ENCODE measurements around the gene INPP5D.

DNA sequence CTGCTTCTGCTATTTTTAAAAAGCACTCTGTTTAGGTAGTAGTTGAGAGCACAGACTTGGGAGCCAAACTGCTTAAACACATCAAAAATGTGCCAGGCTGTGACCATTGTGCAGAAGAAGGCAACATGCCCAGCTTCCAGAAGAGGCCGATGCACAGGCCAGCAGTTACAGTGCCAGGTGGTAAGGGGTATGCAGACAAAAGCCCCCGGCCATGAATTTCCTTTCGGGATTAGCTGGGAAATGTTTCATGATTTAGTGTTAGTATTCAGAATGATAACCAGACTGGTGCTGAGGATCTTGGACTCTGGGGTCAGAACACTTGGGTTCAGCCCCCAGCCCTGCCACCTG lies 151.4 kb downstream of the INPP5D start:
- TF ChIP-seq, protein P1, sequence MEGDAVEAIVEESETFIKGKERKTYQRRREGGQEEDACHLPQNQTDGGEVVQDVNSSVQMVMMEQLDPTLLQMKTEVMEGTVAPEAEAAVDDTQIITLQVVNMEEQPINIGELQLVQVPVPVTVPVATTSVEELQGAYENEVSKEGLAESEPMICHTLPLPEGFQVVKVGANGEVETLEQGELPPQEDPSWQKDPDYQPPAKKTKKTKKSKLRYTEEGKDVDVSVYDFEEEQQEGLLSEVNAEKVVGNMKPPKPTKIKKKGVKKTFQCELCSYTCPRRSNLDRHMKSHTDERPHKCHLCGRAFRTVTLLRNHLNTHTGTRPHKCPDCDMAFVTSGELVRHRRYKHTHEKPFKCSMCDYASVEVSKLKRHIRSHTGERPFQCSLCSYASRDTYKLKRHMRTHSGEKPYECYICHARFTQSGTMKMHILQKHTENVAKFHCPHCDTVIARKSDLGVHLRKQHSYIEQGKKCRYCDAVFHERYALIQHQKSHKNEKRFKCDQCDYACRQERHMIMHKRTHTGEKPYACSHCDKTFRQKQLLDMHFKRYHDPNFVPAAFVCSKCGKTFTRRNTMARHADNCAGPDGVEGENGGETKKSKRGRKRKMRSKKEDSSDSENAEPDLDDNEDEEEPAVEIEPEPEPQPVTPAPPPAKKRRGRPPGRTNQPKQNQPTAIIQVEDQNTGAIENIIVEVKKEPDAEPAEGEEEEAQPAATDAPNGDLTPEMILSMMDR (IDR thresholded peaks at IDR 0.05; ENCODE audit: insufficient read depth, low read depth, low read length) = no peak
- no peak for TF ChIP-seq EZH2 (IDR thresholded peaks at IDR 0.05; ENCODE audit: insufficient read depth, low read length)
